Activated T-cell treated with anti-CD3 and anti-CD28 coated beads for 48 hours (primary cell): Measurements from ENCODE around the gene SERPINB3.
"Not testable (repeated sequence)": the region's sequence is repeated elsewhere in the genome, so short reads cannot be mapped to it uniquely, and the experiment has no call there.

Source experiments
- DNase-seq: peaks from one replicate; pipeline ENCODE4 v3.0.0-alpha.2; 2020; ENCODE audit warnings: low read depth

The SERPINB3 gene

GRCh38 chr18:63646936-63647335, 14.8 kb downstream of the SERPINB3 start:
- no peak for DNase-seq

- not testable (repeated sequence) for DNase-seq
These were observed 17.0 kb downstream of the SERPINB3 start for GRCh38 chr18:63644694-63645093.

DNA sequence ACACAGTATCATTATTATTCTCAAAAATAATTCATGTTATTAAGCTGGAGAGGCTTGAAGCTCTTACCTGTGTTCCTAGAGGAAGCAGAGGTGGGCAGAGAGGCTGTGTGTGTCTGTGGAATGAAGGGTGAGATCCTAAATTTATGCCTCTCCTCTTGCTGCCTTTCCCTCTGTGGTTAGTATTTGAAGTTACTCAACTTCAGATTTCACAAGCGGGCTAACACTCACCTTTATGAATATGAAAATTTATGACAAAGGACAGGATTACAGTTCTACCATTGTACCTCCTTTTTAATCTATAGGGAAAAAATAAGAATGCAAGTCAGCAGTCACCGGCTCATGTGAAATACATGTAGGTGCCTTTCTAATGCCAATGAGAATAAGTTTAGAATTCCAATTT, 17.6 kb downstream of the SERPINB3 start, which contains the start of gene SERPINB4:
TSS of gene SERPINB4 (minus strand) at position 115 of the 400 bp plus-strand sequence. CDS start 679 bp downstream, outside the sequence.
- DNase-seq = not testable (repeated sequence)

- not testable (repeated sequence) for DNase-seq
These were observed 18.9 kb downstream of the SERPINB3 start for GRCh38 chr18:63642668-63643356.

DNA sequence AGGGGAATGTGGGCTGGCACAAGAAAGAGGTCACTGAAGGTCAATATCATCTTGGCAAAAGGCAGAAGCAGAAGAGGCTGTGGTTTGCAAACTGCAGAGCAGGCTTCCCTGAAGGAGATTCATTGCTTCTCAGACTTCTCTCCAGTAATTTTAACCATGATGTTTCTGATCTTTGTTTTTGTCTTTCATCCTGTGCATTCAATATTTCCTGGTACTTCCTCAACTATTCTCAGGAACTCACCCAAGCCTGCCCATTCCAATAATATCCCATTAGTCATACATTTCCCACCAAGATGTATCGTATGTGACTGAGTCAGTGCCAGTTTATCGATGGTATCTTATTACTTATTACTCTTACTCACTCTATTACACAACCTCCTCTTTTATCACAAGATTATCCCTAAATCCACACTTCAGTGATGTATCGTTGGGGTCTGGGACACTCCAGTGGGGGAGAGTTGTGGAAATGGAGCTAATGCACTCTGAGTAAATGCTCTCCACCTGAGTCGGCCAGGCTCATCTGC, 20.5 kb downstream of the SERPINB3 start:
- not testable (repeated sequence) for DNase-seq

DNA sequence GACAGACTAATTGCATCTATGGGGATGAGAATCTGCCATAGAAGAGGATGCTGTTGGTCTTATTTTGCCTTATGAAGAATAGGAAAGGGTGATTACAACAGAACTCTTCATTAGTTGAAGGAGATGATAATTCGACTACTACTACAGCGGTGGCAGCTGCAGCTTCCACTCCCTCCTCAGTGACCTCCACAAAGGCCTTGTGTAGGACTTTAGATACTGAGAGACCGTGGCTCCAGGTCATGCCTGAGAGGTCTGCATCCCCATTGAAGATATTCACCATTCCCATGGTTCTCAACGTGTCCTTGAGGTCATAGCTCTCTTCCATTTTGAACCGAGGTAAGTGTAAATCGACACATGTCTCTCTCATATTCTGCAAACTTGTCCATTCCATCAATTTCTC, 24.0 kb downstream of the SERPINB3 start:
- no peak for DNase-seq

DNA sequence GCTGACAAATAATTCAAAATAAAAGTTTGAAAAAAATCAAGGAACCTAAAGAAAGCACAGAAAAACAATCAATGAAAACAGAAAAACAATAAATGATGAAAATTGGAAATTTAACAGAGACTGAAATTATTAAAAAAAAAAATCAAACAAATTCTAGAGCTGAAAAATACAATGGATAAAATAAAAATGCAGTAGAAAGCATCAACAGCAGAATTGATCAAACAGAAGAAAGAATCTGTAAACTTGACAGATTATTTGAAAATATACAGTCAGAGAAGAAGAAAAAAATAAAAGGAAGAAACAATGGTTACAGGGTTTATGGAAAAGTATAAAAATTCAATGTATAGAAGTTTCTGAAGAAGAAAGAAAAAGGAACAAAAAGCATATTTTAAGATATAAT, 33.9 kb downstream of the SERPINB3 start:
- no peak for DNase-seq

DNA sequence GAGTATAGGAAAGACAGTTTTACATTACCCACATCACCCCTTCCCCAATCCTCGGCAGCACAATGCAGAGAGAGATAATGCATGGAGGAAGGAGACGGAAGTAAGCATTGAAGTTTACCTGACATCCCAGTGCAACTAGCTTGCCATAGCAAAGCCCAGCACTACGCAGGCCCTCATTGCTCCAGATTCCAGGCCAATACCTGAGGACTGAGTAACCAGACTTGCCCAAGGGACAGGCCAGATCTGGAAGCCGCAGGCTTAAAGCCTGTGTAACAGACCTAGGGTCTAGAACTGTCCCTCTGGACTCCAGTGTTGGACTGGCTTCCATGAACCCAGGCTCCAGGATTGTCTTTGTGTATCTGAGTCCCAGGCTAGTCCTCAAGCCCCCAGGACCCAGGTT, 35.3 kb downstream of the SERPINB3 start:
- no peak for DNase-seq

DNA sequence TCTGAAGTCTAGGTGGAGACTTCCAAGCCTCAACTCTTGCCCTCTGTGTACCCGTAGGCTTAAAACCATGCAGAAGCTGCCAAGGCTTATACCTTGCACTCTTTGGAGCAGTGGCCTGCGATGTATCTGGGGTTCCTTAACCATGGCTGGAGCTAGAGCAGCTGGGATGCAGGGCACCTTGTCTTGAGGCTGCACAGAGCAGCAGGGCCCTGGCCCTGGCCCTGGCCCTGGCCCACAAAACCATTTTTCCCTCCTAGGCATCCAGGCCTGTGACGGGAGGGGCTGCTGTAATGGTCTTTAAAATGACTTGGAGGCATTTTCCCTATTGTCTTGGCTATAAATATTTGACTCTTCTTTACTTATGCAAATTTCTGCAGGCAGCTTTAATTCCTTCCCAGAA, 36.8 kb downstream of the SERPINB3 start:
- no peak for DNase-seq

- no peak for DNase-seq
These were observed 42.0 kb downstream of the SERPINB3 start for GRCh38 chr18:63619661-63620060.

DNA sequence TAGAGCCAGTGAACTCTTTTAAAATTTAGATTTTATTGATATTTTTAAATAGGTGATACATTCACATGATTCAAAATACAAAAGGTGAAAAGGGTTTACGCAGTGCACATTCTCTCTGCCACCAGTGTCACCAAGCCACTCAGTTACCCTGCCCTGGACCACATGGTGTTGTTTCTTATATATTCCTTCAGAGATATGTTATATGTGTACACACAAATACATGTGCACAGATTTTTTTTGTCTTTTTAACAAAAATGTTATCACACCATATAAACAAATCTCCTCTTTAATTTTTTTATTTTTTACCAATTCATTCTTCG, 43.8 kb downstream of the SERPINB3 start:
- no peak for DNase-seq

GRCh38 chr18:63617049-63617914, 44.4 kb downstream of the SERPINB3 start:
- no peak for DNase-seq

GRCh38 chr18:63613420-63613819, 48.3 kb downstream of the SERPINB3 start:
- no peak for DNase-seq

GRCh38 chr18:63606526-63606925, 55.2 kb downstream of the SERPINB3 start:
- DNase-seq = no peak
